ENCODE results near the gene IQCH. TPM values are rescaled to one million over a fixed set of nuclear protein-coding genes. Genes with fewer than 3 reads are reported as not detected.

The IQCH gene
- total and polyA plus RNA-seq, 2 donors from 2014 or later = 3.2 to 7.7 TPM

DNA sequence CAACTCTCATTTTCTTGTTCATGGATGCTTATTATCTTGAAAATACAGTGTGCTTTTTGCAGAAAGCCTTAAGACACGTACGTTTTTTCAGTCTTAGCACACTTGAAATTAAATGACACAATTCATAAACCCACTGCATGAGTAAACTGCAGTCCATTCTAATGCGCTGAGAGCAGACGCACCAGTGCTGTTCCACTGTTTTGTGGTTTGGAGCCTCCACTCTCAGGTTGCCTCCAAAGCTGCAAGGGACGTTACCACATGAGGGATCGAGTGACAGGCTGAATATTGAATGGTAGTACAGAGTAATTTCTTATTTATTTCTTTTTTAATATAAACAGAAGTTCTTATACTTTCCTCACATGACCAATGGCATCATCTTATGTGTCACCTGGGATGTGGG is 12.3 kb downstream of the IQCH start:
- no peaks in the 10 kb centered on the region for H3K27me3 ChIP-seq (ENCODE audit: control insufficient read depth, insufficient read depth, low read length)
- DNase-seq = no peak
- H3K4me1 ChIP-seq (ENCODE audit: control insufficient read depth in 2 of 3, insufficient read depth in 2 of 3, low read depth in 1 of 3, low read length in 3 of 3) = no peaks in the 10 kb centered on the region
- FAIRE-seq = no peak
- intact Hi-C loops (cut with DNase I) = no loop called here
- no peaks in the 10 kb centered on the region for H3K9me3 ChIP-seq (ENCODE audit: control insufficient read depth in 2 of 3, insufficient read depth in 1 of 3, low read length in 3 of 3)
- H3K9ac ChIP-seq (ENCODE audit: low read length in 3 of 3) = no peak overlapping the region
- H3K4me3 ChIP-seq (ENCODE audit: low read length in 3 of 3) = no peak overlapping the region
- H3K36me3 ChIP-seq (ENCODE audit: control insufficient read depth in 2 of 3, insufficient read depth in 3 of 3, low read length in 3 of 3) = no peaks in the 10 kb centered on the region
- no peak overlapping the region for H3K27ac ChIP-seq (ENCODE audit: low read depth in 2 of 2, low read length in 2 of 2)
- TF ChIP-seq, protein P1, sequence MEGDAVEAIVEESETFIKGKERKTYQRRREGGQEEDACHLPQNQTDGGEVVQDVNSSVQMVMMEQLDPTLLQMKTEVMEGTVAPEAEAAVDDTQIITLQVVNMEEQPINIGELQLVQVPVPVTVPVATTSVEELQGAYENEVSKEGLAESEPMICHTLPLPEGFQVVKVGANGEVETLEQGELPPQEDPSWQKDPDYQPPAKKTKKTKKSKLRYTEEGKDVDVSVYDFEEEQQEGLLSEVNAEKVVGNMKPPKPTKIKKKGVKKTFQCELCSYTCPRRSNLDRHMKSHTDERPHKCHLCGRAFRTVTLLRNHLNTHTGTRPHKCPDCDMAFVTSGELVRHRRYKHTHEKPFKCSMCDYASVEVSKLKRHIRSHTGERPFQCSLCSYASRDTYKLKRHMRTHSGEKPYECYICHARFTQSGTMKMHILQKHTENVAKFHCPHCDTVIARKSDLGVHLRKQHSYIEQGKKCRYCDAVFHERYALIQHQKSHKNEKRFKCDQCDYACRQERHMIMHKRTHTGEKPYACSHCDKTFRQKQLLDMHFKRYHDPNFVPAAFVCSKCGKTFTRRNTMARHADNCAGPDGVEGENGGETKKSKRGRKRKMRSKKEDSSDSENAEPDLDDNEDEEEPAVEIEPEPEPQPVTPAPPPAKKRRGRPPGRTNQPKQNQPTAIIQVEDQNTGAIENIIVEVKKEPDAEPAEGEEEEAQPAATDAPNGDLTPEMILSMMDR (IDR thresholded peaks at IDR 0.05; ENCODE audit: borderline replicate concordance, extremely low read depth, insufficient read depth) = no peak

- DNase-seq (no peak), FAIRE-seq (no peak)
- Histone ChIP-seq H3K9me3 (ENCODE audit: control insufficient read depth in 2 of 3, insufficient read depth in 1 of 3, low read length in 3 of 3) (no peaks in the 10 kb centered on the region), H3K27me3 (ENCODE audit: control insufficient read depth, insufficient read depth, low read length) (no peaks in the 10 kb centered on the region), H3K4me1 (ENCODE audit: control insufficient read depth in 2 of 3, insufficient read depth in 2 of 3, low read depth in 1 of 3, low read length in 3 of 3) (no peaks in the 10 kb centered on the region), H3K9ac (ENCODE audit: low read length in 3 of 3) (no peak overlapping the region), H3K4me3 (ENCODE audit: low read length in 3 of 3) (no peak overlapping the region), H3K36me3 (ENCODE audit: control insufficient read depth in 2 of 3, insufficient read depth in 3 of 3, low read length in 3 of 3) (no peaks in the 10 kb centered on the region), H3K27ac (ENCODE audit: low read depth in 2 of 2, low read length in 2 of 2) (no peak overlapping the region)
- TF ChIP-seq, protein P1 (IDR thresholded peaks at IDR 0.05; ENCODE audit: borderline replicate concordance, extremely low read depth, insufficient read depth) = no peak
- intact Hi-C loops (cut with DNase I) = no loop called here
Observed at GRCh38 chr15:67267440-67267839, 12.9 kb downstream of the IQCH start.

DNA sequence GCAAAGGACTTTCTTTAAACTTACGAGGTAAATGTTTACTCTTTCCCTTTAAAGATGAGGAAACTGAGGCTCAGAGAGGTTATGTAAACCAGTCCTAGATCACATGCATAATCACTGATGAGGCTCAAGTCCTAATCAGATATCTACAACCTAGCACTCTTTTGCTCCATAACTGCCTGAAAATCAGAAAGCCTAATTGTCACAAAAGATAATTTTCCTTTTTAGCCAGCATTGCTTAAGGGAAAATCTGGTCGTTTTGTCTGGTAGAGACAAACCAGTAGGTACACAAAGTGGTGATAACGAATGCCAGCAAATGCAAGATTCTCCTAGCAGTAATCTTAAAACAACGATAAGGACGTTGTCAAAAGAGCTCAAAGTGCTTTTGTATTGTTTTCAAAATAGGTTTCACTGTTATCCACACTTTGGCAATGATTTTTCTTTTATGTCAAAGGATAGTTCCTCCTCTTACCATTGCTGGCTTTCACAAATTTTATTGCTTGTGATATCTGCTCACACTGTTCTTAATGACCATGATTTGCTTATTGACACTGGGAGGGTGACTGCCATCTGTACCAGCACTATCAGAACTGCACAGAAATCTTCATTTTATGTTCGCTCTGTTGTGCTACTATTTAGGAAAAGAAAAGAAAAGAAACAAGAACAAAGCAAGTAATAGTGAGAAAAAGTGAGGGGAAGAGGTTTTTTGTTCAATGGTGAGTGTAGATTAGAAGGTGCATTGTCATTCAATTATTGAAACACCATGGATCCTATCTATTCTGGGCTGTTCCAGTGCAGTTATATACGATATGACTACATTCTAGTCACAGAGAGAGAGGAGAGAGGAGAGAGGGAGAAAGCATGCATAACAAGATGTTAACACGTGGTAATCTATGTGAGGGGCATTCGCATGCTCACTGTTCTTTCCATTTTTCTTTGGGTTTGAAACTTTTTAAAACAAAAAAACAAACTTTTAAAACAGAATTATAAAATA is 13.7 kb downstream of the IQCH start:
- TF ChIP-seq, protein P1 (IDR thresholded peaks at IDR 0.05; ENCODE audit: borderline replicate concordance, extremely low read depth, insufficient read depth) = no peak
- intact Hi-C loops (cut with DNase I) = no loop called here
- Histone ChIP-seq H3K27ac (ENCODE audit: low read depth in 2 of 2, low read length in 2 of 2) (no peak overlapping the region), H3K4me1 (ENCODE audit: control insufficient read depth in 2 of 3, insufficient read depth in 2 of 3, low read depth in 1 of 3, low read length in 3 of 3) (no peaks in the 10 kb centered on the region), H3K27me3 (ENCODE audit: control insufficient read depth, insufficient read depth, low read length) (no peaks in the 10 kb centered on the region), H3K36me3 (ENCODE audit: control insufficient read depth in 2 of 3, insufficient read depth in 3 of 3, low read length in 3 of 3) (no peaks in the 10 kb centered on the region), H3K4me3 (ENCODE audit: low read length in 3 of 3) (no peak overlapping the region), H3K9ac (ENCODE audit: low read length in 3 of 3) (no peak overlapping the region), H3K9me3 (ENCODE audit: control insufficient read depth in 2 of 3, insufficient read depth in 1 of 3, low read length in 3 of 3) (no peaks in the 10 kb centered on the region)
- DNase-seq (no peak), FAIRE-seq (no peak)
